NCI-H69 (cell line): ENCODE data around the gene RNPEPL1.
A peak's percentile ranks its signal among the peaks of the same experiment; 100 is the strongest.

ENCODE experiments used
- DNase-seq: peaks from one replicate; lab custom pipeline; 2025; lab: John Stamatoyannopoulos, UW

RNPEPL1 gene

DNA sequence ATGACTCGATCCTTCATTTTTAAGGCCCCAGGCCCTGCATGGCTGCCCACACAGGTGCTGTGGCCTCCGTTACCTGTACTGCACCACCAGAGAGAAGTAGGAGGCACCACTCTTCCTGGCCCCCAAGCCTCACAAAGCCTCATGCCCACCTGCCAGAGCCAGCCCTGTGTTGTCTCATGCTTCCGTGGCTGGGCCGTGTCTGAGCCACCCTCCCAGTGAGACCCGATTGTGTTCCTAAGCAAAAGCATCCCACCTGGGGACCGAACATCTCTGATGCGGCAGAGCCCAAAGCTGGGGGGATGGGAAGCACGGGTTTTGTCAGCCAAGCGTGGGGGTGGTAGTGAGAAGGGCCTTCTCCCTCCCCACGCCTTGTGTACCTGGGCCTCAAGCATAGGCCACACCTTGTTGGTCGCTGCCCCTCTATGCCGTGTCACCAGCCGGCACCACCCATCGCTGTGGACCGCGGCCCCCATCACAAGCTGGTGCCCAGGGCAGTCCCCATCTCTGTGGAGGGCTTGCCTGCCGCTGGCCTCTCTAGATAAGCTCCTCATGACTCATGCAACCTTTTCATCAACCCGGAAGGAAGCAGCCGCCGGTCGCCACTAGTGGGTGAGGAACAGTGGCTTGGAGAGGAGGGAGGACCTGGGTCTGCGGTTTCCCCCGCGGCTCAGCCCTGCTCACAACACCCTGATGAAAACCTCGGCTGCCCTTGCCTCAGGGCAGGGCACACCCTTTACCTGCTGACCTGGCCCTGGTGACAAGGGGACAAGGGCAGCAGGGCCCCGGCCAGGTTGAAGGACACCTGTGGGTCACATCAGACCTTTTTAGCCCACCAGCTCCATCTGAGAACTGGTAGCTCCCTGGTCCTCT, 2.7 kb upstream of the RNPEPL1 start:
- peak; percentile 20 for DNase-seq

DNA sequence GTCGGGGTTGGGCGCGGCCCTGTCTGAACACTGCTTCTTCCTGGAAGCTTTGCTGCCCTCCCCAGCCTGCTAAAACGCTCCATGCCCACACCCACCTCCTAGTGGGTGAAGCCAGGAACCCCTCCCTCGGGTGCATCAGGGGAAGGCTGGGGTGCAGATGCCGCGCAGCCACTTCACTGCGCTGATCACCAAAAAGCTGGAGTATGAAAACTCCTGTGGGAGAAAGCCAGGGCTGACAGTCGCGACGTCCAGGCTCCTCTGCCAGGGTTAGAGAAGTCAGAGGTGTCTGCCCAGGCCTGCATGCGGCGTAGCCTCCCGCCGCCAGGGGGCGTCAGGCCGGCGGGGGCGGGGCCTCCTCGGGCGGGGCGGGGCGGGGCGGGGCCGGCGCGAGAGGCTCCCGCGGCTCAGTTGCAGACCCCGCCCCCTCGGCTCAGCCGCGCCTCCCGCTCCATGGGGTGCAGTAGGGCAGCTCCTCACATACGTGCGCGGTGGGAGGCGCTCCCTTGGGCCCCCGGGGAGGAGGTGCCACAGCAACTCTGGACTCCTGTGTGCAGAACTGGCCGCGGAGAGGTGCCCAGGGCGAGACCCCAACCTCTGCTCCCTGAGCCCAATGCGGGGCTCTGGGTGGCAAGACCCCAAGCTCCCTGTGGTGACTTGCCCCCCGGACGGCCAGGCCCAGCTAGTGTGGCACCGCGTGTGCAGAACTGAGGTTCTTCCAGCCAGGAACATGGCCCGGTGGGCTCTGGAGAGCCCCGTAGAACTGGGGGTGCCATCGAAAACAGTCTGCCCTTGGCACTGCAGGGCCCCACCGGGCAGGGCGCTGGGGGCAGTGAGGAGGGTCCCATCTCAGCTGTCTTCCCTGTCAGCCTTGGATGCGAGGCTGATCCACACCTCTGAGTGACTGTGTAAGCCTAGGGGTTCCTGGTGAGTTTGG, 1.8 kb upstream of the RNPEPL1 start:
- peak; percentile 83 for DNase-seq

DNA sequence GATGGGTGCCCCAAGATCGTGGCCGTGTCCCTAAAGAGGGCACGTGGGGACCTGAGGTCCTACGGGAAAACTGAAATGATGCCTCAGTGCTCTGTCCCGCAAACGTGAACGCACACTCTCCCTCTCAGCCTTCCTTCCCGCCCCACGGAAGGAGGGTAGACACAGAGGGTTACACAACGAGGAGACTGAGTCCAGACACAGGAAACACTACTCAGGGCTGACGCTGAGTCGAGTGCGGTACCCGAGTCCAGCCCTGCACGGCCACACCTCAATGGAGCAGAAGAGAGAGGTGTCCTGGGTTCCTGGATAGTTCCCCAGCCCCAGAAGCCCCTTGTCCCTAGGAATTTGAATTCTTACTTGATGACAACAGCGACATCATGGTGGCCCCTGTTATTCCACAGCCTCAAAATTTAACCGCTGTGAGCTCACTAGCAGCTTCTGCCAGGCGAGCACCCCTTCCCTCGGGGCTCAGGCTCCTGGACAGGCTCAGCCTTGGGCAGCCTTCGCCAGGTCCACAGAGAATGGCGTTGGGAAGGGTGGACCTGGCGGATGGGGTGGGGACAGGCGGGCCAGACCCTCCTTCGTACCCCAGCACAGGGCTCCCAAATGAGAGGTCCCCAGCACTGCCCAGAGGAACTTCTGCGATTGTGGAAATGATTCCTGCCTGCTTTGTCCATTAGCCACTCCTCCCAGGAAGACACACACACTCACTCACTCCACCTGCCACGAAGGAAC, 980 bp upstream of the RNPEPL1 start:
- peak; percentile 38 for DNase-seq

DNA sequence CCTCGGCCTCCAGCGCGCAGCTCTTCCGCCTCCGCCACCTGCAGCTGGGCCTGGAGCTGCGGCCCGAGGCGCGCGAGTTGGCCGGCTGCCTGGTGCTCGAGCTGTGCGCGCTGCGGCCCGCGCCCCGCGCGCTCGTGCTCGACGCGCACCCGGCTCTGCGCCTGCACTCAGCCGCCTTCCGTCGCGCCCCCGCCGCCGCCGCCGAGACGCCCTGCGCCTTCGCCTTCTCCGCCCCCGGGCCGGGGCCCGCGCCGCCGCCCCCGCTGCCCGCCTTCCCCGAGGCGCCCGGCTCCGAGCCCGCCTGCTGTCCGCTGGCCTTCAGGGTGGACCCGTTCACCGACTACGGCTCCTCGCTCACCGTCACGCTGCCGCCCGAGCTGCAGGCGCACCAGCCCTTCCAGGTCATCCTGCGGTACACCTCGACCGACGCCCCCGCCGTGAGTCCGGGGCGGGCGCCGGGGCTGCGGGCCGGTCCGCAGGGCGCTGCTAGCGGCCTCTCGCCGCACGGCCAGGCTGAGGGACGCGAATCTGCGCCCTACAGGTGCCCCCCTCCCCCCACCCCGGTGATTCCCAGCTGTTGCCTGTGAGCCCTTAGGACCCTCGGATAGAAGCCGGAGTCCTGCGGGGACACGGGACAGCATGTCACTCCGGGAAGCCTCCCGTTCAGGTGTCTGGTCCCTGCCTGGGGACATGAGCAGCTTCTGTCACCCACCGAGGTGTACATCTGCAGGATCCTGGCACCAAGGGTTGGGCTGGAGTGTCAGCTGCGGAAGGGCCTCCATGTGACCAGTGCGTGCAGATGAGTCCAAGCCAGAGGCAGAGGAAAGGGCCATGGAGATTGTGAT, 616 bp downstream of the RNPEPL1 start:
- peak; percentile 72 for DNase-seq

DNA sequence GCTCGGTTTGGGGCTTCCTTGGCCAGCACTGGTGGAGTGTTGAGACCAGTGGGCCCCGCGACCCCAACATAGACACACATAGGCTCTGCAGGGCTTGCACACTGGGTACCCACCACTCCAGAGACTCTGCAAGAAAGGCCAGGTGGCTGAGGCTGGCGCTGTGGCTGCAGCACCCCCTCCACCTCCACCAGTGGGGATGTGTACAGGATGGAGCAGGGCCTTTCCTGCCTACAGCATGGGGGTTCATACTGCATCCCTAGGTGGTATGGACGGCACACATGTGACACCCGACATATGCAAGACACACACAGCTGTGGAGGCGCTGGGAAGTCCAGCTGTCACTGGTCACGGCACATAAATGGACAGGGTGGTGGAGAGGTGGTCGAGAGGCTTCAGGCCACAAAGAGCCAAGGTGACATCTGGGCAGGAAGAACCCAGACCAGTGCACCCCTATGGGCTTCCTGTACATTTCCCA, 1.3 kb downstream of the RNPEPL1 start:
- DNase-seq, result no peak

DNA sequence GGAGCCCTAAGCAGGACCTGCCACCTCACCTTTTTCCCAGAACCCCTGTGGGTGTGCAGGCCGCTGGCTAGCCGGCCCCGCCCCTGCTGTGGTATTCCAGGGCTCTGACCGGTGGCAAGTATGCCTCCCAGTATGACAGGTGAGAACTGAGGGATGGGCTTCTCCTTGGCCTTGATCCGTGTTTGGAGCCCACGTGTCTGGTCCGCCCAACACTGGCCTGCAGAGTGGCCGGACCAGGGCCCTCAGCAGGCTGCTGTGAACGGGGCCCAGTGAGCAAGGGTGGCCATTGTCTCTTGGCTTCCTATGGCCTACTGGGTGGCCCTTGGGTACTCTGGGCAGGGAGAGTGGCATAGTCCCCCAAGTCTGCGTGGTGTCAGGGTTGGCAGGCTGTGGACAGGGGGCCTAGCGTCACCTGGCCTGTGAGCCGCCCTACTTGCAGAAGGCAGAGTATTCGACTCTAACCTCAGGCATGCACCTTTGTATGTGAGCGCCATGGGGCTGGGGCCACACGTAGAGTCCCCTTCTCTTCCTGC, 1.8 kb downstream of the RNPEPL1 start:
- DNase-seq, result no peak

DNA sequence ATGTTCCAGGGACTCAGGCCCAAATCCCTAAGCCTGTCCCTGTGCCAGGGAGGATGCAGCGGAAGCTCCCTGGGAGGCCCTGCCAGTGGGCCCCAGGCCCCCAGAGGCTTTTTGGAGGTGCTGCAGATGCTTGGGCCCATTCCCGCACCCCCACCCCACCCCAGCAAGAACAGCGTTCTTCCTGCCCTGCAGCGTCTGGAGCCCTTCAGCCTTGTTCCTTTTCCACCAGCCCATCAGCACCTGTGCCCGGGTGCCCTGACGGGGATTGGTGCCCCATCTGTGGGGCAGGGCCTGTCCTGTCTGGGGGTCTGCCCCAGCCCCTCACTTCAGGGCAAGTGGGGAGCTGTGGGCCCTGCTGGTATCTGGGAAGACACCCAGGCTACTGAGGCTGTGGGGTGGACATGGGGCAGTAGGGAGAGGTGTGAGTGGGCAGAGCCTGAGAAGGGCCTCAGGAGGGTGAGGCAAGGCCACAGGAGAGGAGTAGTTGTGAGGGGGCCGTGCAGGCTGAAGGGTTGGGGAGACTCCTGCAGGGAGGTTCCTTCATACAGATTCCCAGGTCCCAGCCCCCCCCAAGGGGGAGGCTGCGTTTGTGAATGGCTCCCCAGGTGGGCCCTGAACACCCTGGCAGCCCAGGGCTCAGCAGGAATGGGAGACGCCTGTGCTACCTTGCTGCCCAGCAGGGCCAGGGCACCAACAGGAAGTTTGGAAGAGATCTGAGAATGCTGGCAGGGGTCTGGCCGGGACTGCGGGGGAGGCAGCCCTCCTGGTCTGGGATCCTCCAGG, 2.4 kb downstream of the RNPEPL1 start:
- no peak for DNase-seq

DNA sequence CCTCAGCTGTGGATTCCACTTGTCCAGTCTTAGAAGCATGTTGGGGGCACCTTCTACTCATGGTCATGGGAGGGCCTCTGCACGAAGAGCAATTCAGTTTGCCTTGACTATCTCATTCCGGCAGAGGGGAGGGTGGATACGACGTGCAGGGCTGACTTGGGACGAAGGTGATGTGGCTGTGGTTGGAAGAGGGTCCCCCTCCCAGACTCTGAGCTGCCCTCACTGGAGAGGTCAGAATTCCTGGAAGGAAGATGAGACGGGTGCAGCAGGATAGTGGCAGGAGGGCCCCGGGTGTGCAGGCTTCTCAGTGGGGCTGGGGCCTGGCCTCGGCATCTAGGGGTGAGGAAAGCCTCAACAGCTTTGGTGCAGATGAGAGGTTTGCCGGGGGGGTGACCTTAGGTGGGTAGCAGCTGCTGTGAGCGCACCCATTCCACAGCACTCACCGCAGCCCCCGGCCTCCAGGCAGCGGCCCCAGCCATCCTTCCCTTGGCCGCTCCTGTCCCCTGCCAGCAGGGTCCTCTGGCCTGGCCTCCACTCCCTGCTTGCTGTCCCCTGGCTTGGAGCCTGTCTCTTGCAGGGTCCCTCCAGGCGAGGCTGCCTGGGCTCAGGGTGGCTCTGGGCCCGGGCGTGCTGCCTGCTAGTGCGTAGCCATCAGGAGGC, 3.2 kb downstream of the RNPEPL1 start:
- DNase-seq, result no peak

DNA sequence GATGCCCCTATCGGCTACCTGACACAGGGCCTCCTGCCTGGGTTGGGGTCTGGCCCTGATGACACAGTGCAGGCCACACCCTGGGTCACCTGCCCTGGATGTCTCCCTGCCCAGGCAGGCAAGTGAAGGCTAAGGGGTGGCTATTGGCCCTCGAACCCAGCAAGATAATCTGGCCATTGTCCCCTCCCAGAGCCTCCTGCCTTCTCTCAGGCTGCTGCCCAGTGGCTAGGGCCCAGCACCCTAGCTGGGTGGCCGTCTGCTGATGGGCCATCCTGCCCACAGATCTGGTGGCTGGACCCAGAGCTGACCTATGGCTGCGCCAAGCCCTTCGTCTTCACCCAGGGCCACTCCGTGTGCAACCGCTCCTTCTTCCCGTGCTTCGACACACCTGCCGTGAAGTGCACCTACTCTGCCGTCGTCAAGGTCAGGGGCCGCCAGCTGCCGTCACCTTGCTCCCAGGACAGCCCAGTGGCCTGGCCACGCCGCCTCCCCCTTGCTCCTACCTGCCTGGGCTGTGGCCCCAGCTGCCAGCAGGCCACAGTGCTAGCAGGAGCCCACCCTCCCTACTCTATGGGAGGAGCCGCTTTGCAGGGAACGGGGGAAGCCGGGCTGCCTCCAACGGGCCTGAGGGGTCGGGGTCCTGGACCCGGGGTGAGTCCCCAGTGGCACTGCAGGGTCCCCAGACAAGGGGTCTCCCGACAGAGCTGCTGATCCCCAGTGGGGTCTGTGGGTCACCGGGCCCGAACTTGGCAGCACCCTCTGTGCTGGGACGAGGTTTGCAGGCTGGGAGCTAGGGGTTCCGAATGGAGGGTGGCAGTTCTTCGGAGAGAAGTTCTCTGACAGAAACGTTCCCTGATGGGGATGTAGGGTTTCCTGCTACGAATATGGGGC, 4.1 kb downstream of the RNPEPL1 start:
- DNase-seq, result no peak

DNA sequence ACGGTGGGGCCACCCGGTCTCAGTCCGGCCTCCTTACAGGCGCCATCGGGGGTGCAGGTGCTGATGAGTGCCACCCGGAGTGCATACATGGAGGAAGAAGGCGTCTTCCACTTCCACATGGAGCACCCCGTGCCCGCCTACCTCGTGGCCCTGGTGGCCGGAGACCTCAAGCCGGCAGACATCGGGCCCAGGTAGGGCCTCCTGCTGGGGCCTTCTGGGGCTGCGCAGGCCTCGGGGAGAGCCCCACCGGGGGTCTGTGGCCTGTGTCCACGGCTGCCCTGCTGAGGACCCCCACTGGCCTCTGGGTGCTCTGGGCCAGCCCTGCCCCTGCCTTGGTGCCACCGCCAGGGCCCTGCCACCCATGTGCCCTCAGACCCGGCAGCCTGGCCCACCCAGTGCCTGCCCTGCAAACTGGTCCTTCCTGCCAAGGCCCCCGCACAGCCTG, 4.8 kb downstream of the RNPEPL1 start:
- no peak for DNase-seq

DNA sequence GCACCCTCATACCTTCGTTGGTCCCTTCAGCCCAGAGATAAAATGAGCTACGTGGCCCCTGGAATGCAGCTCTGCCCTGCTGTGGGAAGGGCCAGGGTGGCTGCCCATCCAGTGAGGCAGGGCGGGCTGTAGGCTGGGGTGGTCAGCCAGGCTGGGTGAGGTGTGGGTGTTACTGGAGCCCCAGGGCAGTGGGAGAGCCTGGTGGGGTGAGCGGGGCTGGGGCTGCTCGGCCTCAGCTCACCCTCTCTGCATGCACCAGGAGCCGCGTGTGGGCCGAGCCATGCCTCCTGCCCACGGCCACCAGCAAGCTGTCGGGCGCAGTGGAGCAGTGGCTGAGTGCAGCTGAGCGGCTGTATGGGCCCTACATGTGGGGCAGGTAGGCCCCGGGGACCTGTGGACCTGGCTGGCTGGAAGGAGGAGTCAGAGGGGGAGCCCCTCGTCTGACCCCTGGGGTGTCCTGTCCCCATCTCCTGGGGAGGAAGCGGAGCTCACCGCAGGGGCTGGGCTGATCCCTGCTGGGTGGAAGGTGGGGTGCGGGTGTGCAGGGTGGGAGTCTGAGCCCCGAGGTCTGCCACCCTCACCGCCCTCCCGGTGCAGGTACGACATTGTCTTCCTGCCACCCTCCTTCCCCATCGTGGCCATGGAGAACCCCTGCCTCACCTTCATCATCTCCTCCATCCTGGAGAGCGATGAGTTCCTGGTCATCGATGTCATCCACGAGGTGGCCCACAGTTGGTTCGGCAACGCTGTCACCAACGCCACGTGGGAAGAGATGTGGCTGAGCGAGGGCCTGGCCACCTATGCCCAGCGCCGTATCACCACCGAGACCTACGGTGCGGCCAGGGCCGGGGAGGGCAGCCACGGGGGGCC, 5.5 kb downstream of the RNPEPL1 start:
- DNase-seq, result no peak

DNA sequence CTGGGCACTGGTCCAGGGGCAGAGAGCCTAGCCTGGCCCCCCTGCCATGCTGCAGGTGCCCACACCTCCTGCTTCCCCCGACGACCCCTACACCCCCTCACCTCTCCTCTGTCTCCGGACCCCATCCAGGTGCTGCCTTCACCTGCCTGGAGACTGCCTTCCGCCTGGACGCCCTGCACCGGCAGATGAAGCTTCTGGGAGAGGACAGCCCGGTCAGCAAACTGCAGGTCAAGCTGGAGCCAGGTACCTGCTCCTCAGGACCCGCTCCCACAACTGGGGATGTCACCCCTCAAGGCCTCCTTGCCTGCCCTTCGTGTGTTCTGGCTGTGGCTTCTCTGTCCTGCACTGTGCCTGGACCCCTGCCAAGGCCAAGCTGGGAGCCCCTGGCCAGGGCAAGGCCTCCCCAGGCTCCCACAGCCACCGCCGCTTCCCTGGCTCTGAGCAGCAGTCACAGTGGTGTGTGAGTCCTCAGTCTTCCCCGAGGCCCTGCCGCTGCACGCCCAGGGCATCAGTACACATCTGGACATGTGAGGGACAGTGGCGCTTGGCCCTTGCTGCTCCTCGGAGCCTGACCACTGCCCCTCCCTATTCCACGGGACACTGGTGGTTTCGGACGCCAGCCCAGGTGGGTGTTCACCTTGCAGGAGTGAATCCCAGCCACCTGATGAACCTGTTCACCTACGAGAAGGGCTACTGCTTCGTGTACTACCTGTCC, 6.3 kb downstream of the RNPEPL1 start:
- DNase-seq, result no peak

DNA sequence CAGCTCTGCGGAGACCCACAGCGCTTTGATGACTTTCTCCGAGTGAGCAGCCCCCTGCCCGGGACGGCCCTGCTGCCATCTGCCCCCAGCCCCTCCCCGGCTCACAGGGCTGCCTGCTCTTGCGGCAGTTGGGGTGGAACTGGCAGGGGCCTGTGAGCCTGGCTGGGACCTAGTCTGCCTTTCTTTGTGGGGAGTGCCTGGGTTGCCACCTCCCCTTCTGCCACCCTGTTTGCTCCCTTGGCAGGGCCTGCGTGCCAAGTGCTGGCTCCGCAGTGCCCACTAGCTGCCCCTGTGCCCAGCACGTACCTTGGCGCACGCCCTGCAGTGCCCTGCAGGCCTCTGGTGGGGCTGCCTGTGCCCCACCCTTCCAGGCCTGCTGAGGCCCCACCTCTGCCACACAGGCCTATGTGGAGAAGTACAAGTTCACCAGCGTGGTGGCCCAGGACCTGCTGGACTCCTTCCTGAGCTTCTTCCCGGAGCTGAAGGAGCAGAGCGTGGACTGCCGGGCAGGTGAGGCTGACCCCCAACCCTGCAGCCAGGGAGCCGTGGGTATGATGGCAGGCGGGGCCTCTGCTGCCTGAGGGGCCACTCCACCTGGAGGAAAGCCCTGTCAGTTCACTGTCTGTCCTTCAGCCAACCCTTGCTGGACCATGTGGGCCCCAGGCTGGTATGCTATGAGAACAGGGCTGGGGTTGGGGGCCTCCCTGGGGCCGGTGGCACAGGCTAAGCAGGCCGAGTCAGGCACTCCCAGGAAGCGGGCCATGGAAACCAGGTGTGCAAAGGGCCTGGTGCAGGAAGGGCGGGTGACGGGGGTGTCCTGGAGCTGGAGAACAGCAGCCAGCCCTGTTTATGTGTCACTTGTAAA, 7.0 kb downstream of the RNPEPL1 start:
- DNase-seq, result no peak

DNA sequence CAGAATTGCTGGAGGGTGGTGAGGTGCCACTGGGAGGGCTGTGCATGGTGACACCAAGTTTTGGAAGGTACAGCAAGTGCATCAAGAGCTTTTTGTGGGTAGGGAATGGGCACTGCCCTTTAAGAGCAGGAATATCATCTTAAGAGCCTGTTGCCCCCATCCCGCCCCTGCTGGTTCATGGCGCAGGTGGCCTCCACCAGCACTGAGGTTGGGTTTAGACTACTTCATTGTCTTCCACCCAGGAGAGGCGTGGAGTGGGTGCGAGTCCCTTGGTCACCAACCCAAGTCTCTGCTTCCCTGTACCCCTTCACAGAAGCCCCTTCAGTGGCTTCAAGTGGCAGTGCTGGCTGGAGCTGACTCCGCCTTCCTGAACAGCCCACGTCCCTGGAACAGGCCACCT, 7.8 kb downstream of the RNPEPL1 start:
- no peak for DNase-seq

DNA sequence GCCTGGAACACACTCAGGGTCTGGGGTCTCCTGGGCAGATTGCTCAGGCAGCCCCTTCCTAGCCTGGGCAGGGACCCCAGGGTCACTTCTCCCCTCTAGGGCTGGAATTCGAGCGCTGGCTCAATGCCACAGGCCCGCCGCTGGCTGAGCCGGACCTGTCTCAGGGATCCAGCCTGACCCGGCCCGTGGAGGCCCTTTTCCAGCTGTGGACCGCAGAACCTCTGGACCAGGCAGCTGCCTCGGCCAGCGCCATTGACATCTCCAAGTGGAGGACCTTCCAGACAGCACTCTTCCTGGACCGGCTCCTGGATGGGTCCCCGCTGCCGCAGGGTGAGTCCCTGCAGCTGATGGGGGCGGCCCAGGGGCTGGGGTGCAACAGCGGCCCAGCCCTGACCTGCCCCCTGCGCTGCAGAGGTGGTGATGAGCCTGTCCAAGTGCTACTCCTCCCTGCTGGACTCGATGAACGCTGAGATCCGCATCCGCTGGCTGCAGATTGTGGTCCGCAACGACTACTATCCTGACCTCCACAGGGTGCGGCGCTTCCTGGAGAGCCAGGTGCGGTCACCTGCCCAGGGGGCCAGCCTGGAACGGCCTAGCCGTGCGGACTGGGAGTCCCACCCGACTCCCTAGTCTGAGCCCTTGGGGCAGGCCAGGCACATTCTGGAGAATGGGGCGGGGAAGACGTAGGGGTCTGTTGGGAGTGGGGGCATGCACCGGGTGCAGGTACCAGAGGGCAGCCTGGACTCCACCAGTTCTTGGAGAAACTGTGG, 8.3 kb downstream of the RNPEPL1 start:
- DNase-seq, result no peak
